ENCODE measurements around the gene CRB2. TPM values are rescaled to one million over a fixed set of nuclear protein-coding genes. Genes with fewer than 3 reads are reported as not detected.

CRB2 gene
- total and polyA plus RNA-seq, 2 donors (not counting 3 experiments of a cell fraction or from before 2014, with no cell fraction given): not detected

- Histone ChIP-seq H3K4me2 (ENCODE audit: insufficient read depth, low read length) (no peak overlapping the region), H3K9me3 (replicated peaks; ENCODE audit: control insufficient read depth, insufficient read depth, low read length) (no peaks in the 10 kb centered on the region), H3K4me3 (replicated peaks in 1 of 3; ENCODE audit: insufficient read depth in 1 of 3, low read depth in 1 of 3, low read length in 3 of 3) (no peak overlapping the region), H3K27ac (ENCODE audit: insufficient read depth, low read depth, low read length) (no peak overlapping the region), H3K9ac (replicated peaks; ENCODE audit: extremely low read depth, insufficient read depth, low read length) (no peak overlapping the region), H3K79me2 (ENCODE audit: control insufficient read depth, insufficient read depth, low read length) (no peaks in the 10 kb centered on the region), H3K9me1 (replicated peaks; ENCODE audit: control insufficient read depth, extremely low read depth, insufficient read depth, low read length) (no peaks in the 10 kb centered on the region), H3K4me1 (ENCODE audit: control insufficient read depth, extremely low read depth, insufficient read depth, low read length) (no peaks in the 10 kb centered on the region), H4K20me1 (replicated peaks; ENCODE audit: control insufficient read depth, extremely low read depth, insufficient read depth, low read length) (no peaks in the 10 kb centered on the region), H2AFZ (ENCODE audit: low read depth, low read length) (no peak overlapping the region), H3K27me3 (ENCODE audit: control insufficient read depth in 2 of 2, insufficient read depth in 2 of 2, low read length in 2 of 2) (no peaks in the 10 kb centered on the region), H3K36me3 (ENCODE audit: control insufficient read depth in 2 of 2, extremely low read depth in 1 of 2, insufficient read depth in 2 of 2, low read length in 2 of 2) (no peaks in the 10 kb centered on the region)
- ChIA-PET POLR2A (no interaction called here), CTCF (interaction anchor here (0.7 to 5.4 kb wide), 5 partner anchors 12 to 39 kb away, joined by 3 to 117 read pairs (median 4); partner anchors contain the start of gene CRB2)
- BruUV-seq (replicated peaks): no TSS peak
- no peak for DNase-seq (ENCODE audit: low read depth, low spot score)
- TF ChIP-seq GATA2 (IDR thresholded peaks at IDR 0.05; ENCODE audit: insufficient read depth, insufficient read length, low read depth, low read length) (no peak), JUN (IDR thresholded peaks at IDR 0.05; ENCODE audit: borderline replicate concordance, insufficient read depth, insufficient read length, low read depth) (no peak), MYC (IDR thresholded peaks at IDR 0.05; ENCODE audit: low read depth, low read length) (no peak), EZH2 (IDR thresholded peaks at IDR 0.05; ENCODE audit: borderline replicate concordance, low read depth, low read length, severe bottlenecking) (no peak), CTCF (IDR thresholded peaks at IDR 0.05; ENCODE audit: extremely low read depth in 1 of 2, insufficient read depth in 1 of 2, low read depth in 1 of 2, low read length in 2 of 2) (no peak), POLR2AphosphoS5 (IDR thresholded peaks at IDR 0.05; ENCODE audit: insufficient read depth, low read depth, low read length) (no peak), MAX (IDR thresholded peaks at IDR 0.05; ENCODE audit: insufficient read depth, insufficient read length) (no peak), FOS (IDR thresholded peaks at IDR 0.05; ENCODE audit: borderline replicate concordance, insufficient read depth, low read length) (no peak), POLR2A (IDR thresholded peaks at IDR 0.05; ENCODE audit: low read depth, low read length) (no peak)
- FAIRE-seq: no peak
- intact Hi-C loops (cut with micrococcal nuclease): no loop called here
- dilution Hi-C loops (cut with MboI; ENCODE audit: extremely low pct_ligation_motif_present, low sequenced_read_pairs): no loop called here
Observed at GRCh38 chr9:123387686-123388085, 31.7 kb downstream of the CRB2 start.
